ENCODE measurements around the gene SMARCB1.

SMARCB1 gene

DNA sequence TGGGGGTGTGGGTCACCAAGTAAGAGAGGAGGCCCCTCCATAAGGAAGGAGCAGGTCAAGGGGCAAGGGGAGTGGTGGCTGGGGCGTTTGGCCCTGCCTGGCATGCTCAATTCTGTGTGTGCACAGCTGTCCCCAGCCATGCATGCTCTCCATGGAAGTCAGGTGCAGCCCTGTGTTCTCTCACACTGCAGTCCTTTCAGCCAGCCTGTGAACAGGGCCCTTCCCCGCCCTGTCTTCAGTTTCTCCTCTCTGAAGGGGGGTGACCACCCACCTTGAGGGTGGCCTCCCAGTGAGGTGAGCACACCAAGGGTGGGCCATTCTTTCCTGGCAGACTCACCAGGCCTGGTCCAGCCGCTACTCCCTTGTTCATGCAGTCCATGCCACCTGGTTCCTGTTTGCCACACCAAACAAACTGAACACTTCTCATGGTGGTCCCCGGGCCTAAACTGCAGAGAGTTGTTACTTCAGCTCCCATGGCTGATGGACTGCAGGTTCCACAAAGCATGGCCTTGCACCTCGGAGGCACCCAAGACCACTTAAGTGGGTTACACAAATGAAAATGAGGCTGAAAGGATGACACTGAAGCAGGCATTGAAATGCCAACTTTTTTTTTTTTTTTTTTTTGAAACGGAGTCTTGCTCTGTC is 17.3 kb upstream of the SMARCB1 start:
- Histone ChIP-seq H3K4me2 (ENCODE audit: low read length) (no peak overlapping the region), H3K27me3 (ENCODE audit: control insufficient read depth, insufficient read depth, low read length) (no peaks in the 10 kb centered on the region), H3K36me3 (ENCODE audit: control insufficient read depth, insufficient read depth, low read length) (no peaks in the 10 kb centered on the region), H3K79me2 (peaks cover 3% of the 10 kb centered on the region), H3K9ac (no peak overlapping the region), H3K27ac (no peak overlapping the region), H2AFZ (no peak overlapping the region), H3K4me1 (no peaks in the 10 kb centered on the region), H3K9me3 (ENCODE audit: control insufficient read depth, low read length) (no peaks in the 10 kb centered on the region), H3K4me3 (ENCODE audit: low read depth, low read length) (no peak overlapping the region)
- TF ChIP-seq, protein P1, sequence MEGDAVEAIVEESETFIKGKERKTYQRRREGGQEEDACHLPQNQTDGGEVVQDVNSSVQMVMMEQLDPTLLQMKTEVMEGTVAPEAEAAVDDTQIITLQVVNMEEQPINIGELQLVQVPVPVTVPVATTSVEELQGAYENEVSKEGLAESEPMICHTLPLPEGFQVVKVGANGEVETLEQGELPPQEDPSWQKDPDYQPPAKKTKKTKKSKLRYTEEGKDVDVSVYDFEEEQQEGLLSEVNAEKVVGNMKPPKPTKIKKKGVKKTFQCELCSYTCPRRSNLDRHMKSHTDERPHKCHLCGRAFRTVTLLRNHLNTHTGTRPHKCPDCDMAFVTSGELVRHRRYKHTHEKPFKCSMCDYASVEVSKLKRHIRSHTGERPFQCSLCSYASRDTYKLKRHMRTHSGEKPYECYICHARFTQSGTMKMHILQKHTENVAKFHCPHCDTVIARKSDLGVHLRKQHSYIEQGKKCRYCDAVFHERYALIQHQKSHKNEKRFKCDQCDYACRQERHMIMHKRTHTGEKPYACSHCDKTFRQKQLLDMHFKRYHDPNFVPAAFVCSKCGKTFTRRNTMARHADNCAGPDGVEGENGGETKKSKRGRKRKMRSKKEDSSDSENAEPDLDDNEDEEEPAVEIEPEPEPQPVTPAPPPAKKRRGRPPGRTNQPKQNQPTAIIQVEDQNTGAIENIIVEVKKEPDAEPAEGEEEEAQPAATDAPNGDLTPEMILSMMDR (IDR thresholded peaks at IDR 0.05), result no peak

GRCh38 chr22:23772315-23772648 is 14.5 kb upstream of the SMARCB1 start:
- Histone ChIP-seq H3K27ac (no peak overlapping the region), H3K9ac (no peak overlapping the region), H2AFZ (peak overlapping the region; percentile 38), H3K4me1 (no peaks in the 10 kb centered on the region), H3K79me2 (peaks cover 3% of the 10 kb centered on the region), H3K27me3 (ENCODE audit: control insufficient read depth, insufficient read depth, low read length) (no peaks in the 10 kb centered on the region), H3K4me3 (ENCODE audit: low read depth, low read length) (peak overlapping the region; percentile 11), H3K36me3 (ENCODE audit: control insufficient read depth, insufficient read depth, low read length) (no peaks in the 10 kb centered on the region), H3K9me3 (ENCODE audit: control insufficient read depth, low read length) (no peaks in the 10 kb centered on the region), H3K4me2 (ENCODE audit: low read length) (peak overlapping the region; percentile 72)
- TF ChIP-seq, protein P1 (IDR thresholded peaks at IDR 0.05), result no peak

GRCh38 chr22:23772649-23773473 is 13.9 kb upstream of the SMARCB1 start, which contains the start of gene MMP11:
Gene MMP11 (plus strand): TSS chr22:23772849. CDS start chr22:23772871, 22 bp downstream.
- peaks cover 3% of the 10 kb centered on the region for H3K79me2 ChIP-seq
- no peak within 1 kb of the TSS for H3K27ac ChIP-seq
- no peaks in the 10 kb centered on the region for H3K36me3 ChIP-seq (ENCODE audit: control insufficient read depth, insufficient read depth, low read length)
- peak within 1 kb of the TSS; percentile 72 for H3K4me2 ChIP-seq (ENCODE audit: low read length)
- peak within 1 kb of the TSS; percentile 72 for H2AFZ ChIP-seq
- H3K9me3 ChIP-seq (ENCODE audit: control insufficient read depth, low read length), result no peaks in the 10 kb centered on the region
- TF ChIP-seq, protein P1 (IDR thresholded peaks at IDR 0.05), result no peak
- H3K27me3 ChIP-seq (ENCODE audit: control insufficient read depth, insufficient read depth, low read length), result no peaks in the 10 kb centered on the region
- no peak within 1 kb of the TSS for H3K9ac ChIP-seq
- no peaks in the 10 kb centered on the region for H3K4me1 ChIP-seq
- H3K4me3 ChIP-seq (ENCODE audit: low read depth, low read length), result peak within 1 kb of the TSS; percentile 11

DNA sequence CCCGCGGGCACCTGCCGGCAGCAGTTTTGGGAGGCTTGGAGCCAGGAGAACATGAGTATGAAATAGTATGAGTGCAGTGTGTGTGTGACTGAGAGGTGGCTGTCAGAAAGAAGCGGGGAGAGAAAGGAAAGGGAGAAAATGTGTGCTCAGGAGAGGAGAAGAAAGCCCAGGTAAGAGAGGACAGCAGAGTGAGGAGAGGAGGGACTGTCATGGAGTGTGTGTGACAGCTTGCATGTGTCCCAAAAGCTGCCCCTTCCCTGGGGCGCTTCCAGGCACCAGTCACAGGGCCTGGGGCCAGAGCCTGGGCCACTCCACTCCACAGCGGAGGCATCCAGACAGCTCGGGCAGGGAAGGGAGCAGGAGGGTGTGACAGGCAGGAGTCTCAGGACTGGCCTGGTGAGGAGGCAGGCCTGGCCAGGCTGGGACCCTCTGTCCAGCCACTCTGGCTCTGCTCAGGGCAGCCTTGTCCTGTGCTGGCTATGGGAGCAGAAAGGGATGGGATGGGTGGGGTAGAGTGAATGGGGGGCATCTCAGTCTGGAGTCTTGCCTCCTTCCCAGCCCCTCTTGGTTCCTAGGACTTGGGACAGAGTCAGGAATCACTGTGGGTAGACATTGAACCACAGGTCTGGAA is 13.2 kb upstream of the SMARCB1 start:
- Histone ChIP-seq H3K9me3 (ENCODE audit: control insufficient read depth, low read length) (no peaks in the 10 kb centered on the region), H3K4me3 (ENCODE audit: low read depth, low read length) (no peak overlapping the region), H3K9ac (no peak overlapping the region), H2AFZ (no peak overlapping the region), H3K79me2 (peaks cover 3% of the 10 kb centered on the region), H3K36me3 (ENCODE audit: control insufficient read depth, insufficient read depth, low read length) (no peaks in the 10 kb centered on the region), H3K27ac (no peak overlapping the region), H3K4me2 (ENCODE audit: low read length) (no peak overlapping the region), H3K27me3 (ENCODE audit: control insufficient read depth, insufficient read depth, low read length) (no peaks in the 10 kb centered on the region), H3K4me1 (no peaks in the 10 kb centered on the region)
- TF ChIP-seq, protein P1 (IDR thresholded peaks at IDR 0.05), result no peak
